Fibroblast of pulmonary artery (primary cell): ENCODE data around the gene MARS1.

Experiments
- DNase-seq: peaks from one replicate; pipeline ENCODE4 v3.0.0-alpha.2; 2010; ENCODE audit warnings: low read depth
- H3K4me3 ChIP-seq: replicated peaks from 2 replicates; pipeline ENCODE4 v1.5.1; 2011; ENCODE audit warnings: low read depth, mild to moderate bottlenecking, control low read depth, low read length, moderate library complexity
- TF ChIP-seq, protein P1 (sequence below): IDR thresholded peaks from 2 replicates; pipeline ENCODE4 v1.5.1; 2011; ENCODE audit warnings: mild to moderate bottlenecking, control low read depth, low read length, inconsistent platforms; ENCODE audit errors: missing control alignments

The MARS1 gene

DNA sequence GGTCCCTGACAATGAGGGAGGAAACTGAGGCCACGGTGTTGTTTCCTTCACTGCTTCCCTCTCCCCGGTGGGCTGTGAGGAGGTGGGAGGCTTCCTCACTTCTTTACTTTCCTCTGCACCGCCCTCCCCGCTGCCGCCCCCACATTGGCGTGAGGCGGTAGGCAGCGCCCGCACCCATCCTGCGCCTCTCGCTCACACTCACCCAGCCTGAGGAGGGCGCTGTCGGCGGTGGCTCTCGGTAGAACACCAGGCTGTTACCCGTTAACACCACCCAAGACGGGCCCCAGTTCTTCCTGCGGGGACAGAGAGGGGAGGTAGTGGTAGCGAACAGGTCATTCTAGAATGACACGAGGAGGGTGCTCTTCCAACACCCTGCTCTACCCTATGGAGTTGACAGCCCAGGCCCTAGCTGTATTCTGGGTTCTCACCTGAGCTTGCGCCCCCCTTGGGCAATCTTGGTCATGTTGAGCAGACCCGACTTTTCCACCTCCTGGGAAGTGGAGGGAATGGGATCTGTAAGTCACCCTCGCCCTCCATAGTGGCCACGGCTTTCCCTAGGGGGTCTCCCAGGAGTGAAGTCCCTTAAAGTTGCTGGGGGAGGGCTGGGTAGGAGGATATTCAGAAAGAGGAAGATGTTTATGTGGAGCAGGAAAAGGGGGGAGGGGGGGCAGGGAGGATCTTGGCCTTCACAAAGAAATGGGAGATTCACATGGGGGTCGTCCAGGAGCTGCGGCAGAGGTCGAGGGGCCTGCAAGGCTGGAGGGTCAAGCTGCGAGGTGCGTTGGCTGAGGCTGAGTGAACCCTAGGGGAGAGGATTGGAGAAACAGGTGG is 11.5 kb upstream of the MARS1 start:
- TF ChIP-seq, protein P1, sequence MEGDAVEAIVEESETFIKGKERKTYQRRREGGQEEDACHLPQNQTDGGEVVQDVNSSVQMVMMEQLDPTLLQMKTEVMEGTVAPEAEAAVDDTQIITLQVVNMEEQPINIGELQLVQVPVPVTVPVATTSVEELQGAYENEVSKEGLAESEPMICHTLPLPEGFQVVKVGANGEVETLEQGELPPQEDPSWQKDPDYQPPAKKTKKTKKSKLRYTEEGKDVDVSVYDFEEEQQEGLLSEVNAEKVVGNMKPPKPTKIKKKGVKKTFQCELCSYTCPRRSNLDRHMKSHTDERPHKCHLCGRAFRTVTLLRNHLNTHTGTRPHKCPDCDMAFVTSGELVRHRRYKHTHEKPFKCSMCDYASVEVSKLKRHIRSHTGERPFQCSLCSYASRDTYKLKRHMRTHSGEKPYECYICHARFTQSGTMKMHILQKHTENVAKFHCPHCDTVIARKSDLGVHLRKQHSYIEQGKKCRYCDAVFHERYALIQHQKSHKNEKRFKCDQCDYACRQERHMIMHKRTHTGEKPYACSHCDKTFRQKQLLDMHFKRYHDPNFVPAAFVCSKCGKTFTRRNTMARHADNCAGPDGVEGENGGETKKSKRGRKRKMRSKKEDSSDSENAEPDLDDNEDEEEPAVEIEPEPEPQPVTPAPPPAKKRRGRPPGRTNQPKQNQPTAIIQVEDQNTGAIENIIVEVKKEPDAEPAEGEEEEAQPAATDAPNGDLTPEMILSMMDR = no peak
- DNase-seq = no peak
- no peak overlapping the region for H3K4me3 ChIP-seq

DNA sequence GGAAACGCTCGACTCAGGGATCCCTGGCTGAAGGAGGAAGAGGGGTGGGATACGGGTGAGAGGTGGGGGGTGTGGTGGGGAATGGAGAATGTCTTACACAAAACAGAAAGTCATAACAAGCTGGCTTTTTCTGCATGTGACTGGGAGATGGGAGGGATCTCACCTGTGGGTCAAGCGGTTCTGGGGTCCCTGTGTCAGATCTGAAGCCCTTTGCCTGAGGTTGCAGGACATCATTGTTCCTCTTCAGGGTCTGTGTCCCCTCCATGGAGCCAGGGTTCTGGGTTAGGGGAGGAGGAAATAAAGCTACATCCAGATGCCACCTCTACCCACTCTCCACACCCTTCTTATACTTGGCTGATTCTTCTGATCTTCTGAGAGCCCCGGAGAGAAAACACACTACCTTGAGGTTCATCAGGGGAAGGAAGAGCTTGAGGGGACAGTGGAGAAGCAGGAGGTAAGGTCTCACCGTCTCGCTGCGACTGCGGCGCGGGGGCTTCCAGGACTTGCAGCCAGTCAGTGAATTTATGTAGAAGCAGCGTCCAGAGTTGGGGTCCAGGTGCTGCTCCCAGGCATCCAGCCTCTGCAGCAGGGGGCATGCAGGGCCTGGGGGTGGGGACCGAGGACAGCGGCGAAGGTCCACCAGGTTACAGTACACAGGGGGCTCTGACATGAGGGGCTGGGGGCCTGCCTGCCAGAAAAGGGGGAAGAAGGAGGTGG is 10.7 kb upstream of the MARS1 start:
- no peak for DNase-seq
- H3K4me3 ChIP-seq = no peak overlapping the region
- TF ChIP-seq, protein P1 = no peak

DNA sequence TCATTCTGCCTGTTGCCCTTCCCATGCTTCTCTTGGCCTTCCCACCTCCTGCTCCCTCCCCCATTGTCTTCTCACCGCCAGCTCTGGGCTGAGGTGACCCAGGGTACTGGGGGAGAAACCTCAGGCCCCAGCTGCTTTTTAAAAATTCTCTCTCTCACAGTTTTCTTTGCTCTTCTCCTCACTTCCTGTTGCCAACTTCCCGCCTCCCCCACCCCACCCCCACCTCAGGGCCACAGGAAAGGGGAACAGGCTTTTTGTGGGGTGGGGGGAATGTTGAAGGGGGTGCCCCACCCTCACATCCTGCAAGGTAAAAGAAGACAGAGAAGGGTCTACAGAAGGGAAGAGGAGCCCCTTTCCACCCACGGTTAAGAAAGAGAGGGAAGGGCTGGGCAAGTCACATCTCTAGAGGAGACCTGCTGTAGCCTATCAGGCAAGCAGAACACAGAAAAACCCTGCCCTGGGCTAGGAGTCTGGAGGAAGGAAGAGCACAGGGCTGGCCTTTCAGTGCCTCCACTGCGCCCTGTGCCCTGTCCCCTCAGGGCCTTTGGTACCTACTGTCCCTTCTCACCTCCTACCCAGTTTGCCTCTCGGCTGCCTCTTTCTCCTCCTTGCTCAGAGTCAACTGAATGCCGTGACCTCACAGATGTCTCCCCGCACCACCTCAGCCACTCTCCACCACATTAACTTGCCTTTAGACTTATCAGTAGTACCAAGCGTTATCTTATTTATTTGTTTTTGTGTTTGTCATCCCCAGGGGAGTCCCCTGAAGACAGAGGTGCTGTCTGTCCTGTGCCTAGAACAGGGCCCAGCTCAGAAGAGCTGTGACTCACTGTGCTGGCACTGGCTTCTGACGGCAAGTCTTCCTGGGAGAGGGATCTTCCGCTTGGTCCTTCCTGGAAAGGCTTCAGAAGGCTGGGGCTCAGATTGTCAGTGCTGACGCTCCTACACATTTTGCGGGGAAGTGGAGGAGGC is 9.9 kb upstream of the MARS1 start:
- H3K4me3 ChIP-seq = no peak overlapping the region
- TF ChIP-seq, protein P1 = no peak
- DNase-seq = peak; percentile 82

DNA sequence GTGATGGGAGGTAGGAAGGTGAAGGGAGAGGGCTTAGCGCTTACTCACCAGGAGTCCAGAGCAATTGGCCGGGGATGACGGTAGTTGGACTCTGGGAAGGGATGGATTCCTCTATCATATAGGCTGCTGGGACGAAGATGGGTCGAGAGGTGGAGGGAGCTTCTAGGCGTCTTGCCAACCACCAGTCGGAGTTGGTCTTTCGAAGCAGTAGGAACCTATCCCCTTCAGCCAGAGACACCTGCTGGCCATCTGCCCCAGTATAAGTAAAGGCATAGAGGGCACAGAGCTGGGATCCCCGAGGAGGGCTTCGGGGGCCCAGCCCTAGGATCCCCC is 8.9 kb upstream of the MARS1 start:
- no peak for DNase-seq
- TF ChIP-seq, protein P1 = no peak
- H3K4me3 ChIP-seq = no peak overlapping the region

DNA sequence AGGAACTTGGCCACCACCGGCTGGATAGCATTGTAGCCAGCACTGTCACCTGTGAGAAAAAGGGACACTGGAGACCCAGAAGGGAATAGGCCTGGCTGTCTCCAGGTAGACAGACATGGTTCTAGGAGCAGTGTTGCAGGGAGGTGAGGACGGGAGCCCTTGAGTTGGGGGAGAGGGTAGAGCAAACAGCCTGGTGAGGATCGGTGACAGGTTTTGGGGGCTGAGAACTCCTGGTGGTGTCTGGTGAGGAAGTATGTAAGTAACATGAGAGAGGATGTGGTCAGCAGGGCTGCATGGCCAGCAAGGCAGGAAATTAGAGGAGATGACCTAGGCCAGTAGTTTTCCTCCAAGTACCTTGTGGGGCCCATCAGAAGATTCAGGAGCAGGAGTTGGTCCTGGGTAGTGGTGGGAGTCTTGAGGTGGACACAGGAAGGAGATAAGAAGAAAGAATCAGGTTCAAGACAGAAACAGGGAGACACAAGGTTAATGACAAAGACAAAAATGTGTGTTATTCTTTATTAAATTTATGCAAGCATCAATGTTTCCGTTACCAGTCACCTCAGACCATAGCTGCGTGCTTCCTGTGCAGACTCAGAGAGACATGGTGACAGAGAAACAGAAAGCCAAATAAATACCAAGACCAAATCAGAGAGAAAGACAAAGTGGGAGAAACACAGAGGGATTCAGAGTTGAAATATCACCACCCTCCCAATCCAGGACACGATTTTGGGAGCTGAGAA is 8.3 kb upstream of the MARS1 start, which contains the start of gene ARHGAP9:
Gene ARHGAP9, minus strand, starts transcription at position 491 of the 740 bp plus-strand sequence. Its CDS starts 460 bp downstream, at position 31.
- no peak within 1 kb of the TSS for H3K4me3 ChIP-seq
- TF ChIP-seq, protein P1 = no peak
- DNase-seq = no peak

DNA sequence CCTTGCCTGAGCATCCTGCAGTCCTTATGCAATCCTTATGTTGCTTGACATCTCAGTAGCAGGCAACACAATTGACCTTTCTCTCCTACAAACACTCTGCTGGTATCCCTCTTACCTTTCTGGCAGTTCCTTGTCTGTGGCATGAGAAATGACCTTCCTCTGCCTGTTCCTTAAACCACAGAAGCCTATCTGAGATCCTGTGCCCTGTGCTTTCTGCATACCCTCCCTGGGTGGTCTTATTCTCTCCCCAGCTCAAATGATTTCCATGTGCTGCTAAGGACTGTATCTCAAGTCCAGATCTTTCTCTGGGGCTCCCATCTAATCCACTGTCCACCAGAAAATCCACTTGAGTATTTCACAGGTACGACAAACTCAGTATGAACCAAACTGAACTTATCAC is 6.2 kb upstream of the MARS1 start:
- H3K4me3 ChIP-seq = no peak overlapping the region
- no peak for DNase-seq
- TF ChIP-seq, protein P1 = no peak
